Gastroesophageal sphincter (tissue), 3 donors: Measurements from ENCODE around the gene BICD1.

Experiments
- POLR2AphosphoS5 ChIP-seq: sonication (generic); formaldehyde crosslinking; IDR thresholded peaks from one replicate; pipeline ENCODE4 v1.6.1; 2017; ENCODE audit warnings: antibody characterized with exemption
- TF ChIP-seq, protein P1 (sequence below), 4 experiments: fragments of 200-600 bp in 2 of 4; fragments of 450-650 bp in 2 of 4; sonication (generic) in 1 of 4; IDR thresholded peaks; one replicate each; pipeline ENCODE4 v1.5.1; 2017 to 2019; ENCODE audit warnings: antibody characterized with exemption in 4 of 4, mild to moderate bottlenecking in 2 of 4, moderate library complexity in 2 of 4

DNA sequence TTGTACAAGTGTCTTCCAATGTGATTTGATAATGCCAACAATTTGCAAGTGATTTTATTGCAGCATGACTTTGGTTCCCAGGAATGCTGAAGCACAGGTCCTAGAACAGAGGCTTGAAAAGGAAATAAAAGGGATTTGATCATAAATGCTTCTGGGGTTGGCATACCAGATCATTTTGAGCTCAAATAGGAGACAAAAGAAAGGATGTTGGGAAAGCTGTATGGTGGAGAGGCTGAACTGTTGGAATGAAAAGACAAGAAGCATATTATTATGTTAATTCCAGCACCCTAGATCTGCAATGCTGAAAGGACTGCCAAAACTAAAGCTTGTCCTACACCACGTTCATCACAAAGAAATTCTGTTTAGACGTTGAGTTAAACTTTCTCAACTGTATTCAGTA lies 143.1 kb downstream of the BICD1 start:
- TF ChIP-seq, protein P1, sequence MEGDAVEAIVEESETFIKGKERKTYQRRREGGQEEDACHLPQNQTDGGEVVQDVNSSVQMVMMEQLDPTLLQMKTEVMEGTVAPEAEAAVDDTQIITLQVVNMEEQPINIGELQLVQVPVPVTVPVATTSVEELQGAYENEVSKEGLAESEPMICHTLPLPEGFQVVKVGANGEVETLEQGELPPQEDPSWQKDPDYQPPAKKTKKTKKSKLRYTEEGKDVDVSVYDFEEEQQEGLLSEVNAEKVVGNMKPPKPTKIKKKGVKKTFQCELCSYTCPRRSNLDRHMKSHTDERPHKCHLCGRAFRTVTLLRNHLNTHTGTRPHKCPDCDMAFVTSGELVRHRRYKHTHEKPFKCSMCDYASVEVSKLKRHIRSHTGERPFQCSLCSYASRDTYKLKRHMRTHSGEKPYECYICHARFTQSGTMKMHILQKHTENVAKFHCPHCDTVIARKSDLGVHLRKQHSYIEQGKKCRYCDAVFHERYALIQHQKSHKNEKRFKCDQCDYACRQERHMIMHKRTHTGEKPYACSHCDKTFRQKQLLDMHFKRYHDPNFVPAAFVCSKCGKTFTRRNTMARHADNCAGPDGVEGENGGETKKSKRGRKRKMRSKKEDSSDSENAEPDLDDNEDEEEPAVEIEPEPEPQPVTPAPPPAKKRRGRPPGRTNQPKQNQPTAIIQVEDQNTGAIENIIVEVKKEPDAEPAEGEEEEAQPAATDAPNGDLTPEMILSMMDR (IDR thresholded peaks at IDR 0.05) = no peak
- TF ChIP-seq POLR2AphosphoS5 = no peak
